Left ventricle myocardium inferior (tissue), 1 donor: Measurements from ENCODE around the gene CCDC6. TPM values are rescaled to one million over a fixed set of nuclear protein-coding genes. Genes with fewer than 3 reads are reported as not detected.
"Not testable (repeated sequence)": the region's sequence is repeated elsewhere in the genome, so short reads cannot be mapped to it uniquely, and the experiment has no call there.

Experiments
- DNase-seq: peaks from one replicate; pipeline ENCODE4 v3.0.0-alpha.2; 2020
- H3K27ac ChIP-seq: fragments of 200-600 bp; replicated peaks from 2 replicates; pipeline ENCODE4 v1.8.0; 2021
- H3K27me3 ChIP-seq: fragments of 200-600 bp; 2 replicates; pipeline ENCODE4 v1.8.0; 2021; ENCODE audit warnings: low read depth
- H3K36me3 ChIP-seq: fragments of 200-600 bp; 2 replicates; pipeline ENCODE4 v1.8.0; 2021
- H3K4me1 ChIP-seq: fragments of 200-600 bp; 2 replicates; pipeline ENCODE4 v1.8.0; 2021
- H3K4me3 ChIP-seq: fragments of 200-600 bp; 2 replicates; pipeline ENCODE4 v1.8.0; 2021; ENCODE audit warnings: mild to moderate bottlenecking, moderate library complexity
- H3K9me3 ChIP-seq: fragments of 200-600 bp; replicated peaks from 2 replicates; pipeline ENCODE4 v1.8.0; 2021
- intact Hi-C: fragments of 100-400 bp; cut with micrococcal nuclease; formaldehyde crosslinking; loops from one replicate; pipeline ENCODE4 v1.11.0; 2022
- total RNA-seq: library from RNA; stranded (reverse); fragmentation: NEBNext Ultra II Directional; extraction: Animal tissue kit (Norgen Biotek cat#: 25700); gene quantifications from one replicate; pipeline ENCODE4 v1.2.1, GENCODE V29; 2021
- TF ChIP-seq, protein P1 (sequence below): fragments of 200-600 bp; IDR thresholded peaks from 2 replicates; pipeline ENCODE4 v1.8.0; 2021; ENCODE audit warnings: antibody characterized with exemption, mild to moderate bottlenecking, borderline replicate concordance
- donor health status: DM: no; HTN: yes; CAD: no; lungs with severe emphysema.

Gene CCDC6
- total RNA-seq, 1 donor from 2014 or later: 16.4 TPM

DNA sequence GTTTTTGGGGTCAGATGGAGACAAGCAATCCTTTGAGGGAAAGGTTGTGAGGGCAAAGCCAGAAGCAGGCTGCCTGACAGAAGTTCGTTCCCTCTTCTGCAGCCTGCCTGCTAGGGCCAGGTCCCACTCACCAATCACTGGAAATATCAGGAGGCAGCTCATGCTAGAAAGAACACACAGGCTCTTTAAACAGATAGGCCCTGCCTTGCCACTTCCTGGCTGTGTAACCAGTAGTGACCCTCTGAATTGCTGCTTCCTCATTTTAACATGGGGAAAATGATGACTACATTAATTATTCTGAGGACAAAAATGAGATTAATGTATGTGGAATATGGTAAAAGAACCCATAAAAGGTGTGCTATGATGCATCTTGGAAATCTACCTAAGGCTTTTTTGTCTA lies 102.6 kb downstream of the CCDC6 start:
- peaks cover 80% of the 10 kb centered on the region for H3K36me3 ChIP-seq
- H3K9me3 ChIP-seq: no peaks in the 10 kb centered on the region
- H3K27ac ChIP-seq: no peak overlapping the region
- no peak for DNase-seq
- TF ChIP-seq, protein P1, sequence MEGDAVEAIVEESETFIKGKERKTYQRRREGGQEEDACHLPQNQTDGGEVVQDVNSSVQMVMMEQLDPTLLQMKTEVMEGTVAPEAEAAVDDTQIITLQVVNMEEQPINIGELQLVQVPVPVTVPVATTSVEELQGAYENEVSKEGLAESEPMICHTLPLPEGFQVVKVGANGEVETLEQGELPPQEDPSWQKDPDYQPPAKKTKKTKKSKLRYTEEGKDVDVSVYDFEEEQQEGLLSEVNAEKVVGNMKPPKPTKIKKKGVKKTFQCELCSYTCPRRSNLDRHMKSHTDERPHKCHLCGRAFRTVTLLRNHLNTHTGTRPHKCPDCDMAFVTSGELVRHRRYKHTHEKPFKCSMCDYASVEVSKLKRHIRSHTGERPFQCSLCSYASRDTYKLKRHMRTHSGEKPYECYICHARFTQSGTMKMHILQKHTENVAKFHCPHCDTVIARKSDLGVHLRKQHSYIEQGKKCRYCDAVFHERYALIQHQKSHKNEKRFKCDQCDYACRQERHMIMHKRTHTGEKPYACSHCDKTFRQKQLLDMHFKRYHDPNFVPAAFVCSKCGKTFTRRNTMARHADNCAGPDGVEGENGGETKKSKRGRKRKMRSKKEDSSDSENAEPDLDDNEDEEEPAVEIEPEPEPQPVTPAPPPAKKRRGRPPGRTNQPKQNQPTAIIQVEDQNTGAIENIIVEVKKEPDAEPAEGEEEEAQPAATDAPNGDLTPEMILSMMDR: no peak
- H3K4me1 ChIP-seq: peaks cover 15% of the 10 kb centered on the region
- intact Hi-C loops: no loop called here
- no peak overlapping the region for H3K4me3 ChIP-seq
- no peaks in the 10 kb centered on the region for H3K27me3 ChIP-seq

DNA sequence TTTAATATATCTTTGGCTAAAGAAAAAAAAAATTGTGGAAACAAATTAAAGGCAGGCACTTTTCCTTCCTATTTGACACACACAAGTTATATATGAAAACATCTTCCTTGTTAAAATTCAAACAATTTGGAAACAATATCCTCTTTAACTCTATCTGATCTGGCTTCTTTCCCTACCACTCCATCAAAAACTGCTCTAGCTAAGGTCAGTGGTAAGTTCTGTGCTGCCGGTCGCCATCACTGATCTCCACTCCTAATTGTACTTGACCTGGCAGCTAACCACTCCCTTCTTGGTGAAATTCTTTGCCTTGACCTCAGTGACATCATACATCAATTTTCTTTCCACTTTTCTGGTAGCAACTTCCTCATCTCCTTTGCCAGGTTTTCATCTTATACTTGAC lies 105.2 kb downstream of the CCDC6 start:
- intact Hi-C loops: no loop called here
- peaks cover 67% of the 10 kb centered on the region for H3K36me3 ChIP-seq
- DNase-seq: no peak
- H3K9me3 ChIP-seq: no peaks in the 10 kb centered on the region
- H3K4me1 ChIP-seq: peaks cover 6% of the 10 kb centered on the region
- TF ChIP-seq, protein P1: no peak
- H3K27ac ChIP-seq: no peak overlapping the region
- H3K4me3 ChIP-seq: no peak overlapping the region
- no peaks in the 10 kb centered on the region for H3K27me3 ChIP-seq

DNA sequence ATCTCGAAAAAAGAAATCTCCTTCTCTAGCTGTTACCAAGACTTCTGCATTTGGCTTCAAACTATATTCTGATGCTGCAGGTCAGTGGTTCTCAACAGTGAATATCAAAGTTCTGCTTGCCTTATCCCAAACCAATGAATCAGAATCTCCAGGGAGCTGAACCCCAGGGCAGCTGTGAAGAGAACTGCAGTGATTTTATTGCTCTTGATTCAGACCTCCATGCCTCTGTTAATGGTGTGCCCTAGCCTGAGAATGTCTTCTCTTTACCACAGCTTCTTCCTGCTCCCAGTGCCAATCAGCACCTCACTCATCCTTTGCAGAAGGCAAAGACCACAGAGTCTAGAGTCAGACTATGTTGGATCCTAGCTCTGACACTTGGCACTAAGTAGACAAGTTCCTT lies 106.9 kb downstream of the CCDC6 start:
- Histone ChIP-seq H3K27me3 (no peaks in the 10 kb centered on the region), H3K27ac (no peak overlapping the region), H3K36me3 (peaks cover 53% of the 10 kb centered on the region), H3K4me3 (no peak overlapping the region), H3K9me3 (no peaks in the 10 kb centered on the region), H3K4me1 (peaks cover 6% of the 10 kb centered on the region)
- TF ChIP-seq, protein P1: no peak
- intact Hi-C loops: no loop called here
- no peak for DNase-seq

DNA sequence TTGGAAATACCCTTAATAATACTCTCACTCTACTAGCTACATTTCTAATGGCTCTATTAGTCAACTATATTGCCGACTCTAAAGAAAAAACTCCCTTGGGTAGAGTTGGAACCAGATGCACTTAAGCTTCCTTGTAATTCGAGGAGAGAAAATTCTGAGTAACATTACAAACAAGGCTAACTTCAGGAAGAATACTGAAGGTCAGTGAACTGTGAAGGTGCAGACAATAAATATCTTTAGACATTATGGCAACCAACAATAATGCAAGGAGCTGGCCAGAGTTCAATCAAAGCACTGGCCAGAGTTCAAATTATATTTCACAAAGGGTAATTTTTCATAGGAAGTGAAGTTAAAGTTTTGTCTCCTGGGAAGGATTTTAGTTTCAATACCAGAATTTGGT lies 112.4 kb downstream of the CCDC6 start:
- H3K27ac ChIP-seq: no peak overlapping the region
- TF ChIP-seq, protein P1: no peak
- H3K36me3 ChIP-seq: peaks cover 47% of the 10 kb centered on the region
- no peaks in the 10 kb centered on the region for H3K27me3 ChIP-seq
- DNase-seq: no peak
- H3K4me3 ChIP-seq: no peak overlapping the region
- H3K9me3 ChIP-seq: no peaks in the 10 kb centered on the region
- H3K4me1 ChIP-seq: peaks cover 14% of the 10 kb centered on the region
- intact Hi-C loops: no loop called here

DNA sequence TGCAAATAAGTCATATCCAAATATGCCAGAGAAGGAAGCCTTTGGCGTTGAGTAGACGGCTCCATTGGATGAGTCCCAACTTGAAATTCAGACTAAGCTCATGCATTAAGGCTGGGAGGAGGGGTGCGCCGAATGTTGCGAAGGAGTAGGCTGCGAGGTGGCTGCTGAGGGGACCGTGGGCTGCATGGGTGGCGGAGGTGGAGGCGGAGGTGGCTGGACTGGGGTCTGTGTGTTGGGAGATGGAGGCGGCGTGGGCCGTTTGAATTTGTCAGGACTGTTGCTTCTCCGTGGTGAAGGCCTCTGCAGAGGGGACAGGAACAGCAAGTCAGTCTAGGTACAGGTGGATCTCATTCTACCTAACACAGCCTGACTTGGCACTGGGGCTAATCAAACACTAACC lies 113.5 kb downstream of the CCDC6 start:
- TF ChIP-seq, protein P1: no peak
- DNase-seq: no peak
- H3K27ac ChIP-seq: no peak overlapping the region
- H3K36me3 ChIP-seq: peaks cover 47% of the 10 kb centered on the region
- H3K9me3 ChIP-seq: no peaks in the 10 kb centered on the region
- H3K4me1 ChIP-seq: peaks cover 15% of the 10 kb centered on the region
- H3K27me3 ChIP-seq: no peaks in the 10 kb centered on the region
- no peak overlapping the region for H3K4me3 ChIP-seq
- intact Hi-C loops: no loop called here

DNA sequence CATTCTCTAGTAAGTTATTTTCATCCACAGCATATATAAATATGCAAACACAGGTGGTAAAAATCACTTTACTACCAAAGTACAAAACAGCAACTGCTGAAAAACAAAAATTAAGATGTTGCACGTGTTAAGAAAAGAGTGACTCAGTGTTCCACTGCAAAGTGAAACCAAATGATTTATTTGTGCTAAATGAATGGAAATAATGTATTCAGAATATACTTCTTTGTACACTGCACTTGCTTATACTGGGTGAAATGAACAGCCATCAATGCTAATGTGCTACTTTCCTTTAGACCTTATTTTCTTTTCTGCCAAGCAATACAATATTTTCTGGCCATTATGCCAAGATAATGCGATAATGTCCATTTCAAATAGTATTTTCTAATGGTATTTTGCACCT lies 114.8 kb downstream of the CCDC6 start:
- Histone ChIP-seq H3K4me3 (no peak overlapping the region), H3K4me1 (peaks cover 15% of the 10 kb centered on the region), H3K27ac (no peak overlapping the region), H3K9me3 (no peaks in the 10 kb centered on the region), H3K36me3 (peaks cover 46% of the 10 kb centered on the region), H3K27me3 (no peaks in the 10 kb centered on the region)
- intact Hi-C loops: no loop called here
- TF ChIP-seq, protein P1: no peak
- DNase-seq: no peak

DNA sequence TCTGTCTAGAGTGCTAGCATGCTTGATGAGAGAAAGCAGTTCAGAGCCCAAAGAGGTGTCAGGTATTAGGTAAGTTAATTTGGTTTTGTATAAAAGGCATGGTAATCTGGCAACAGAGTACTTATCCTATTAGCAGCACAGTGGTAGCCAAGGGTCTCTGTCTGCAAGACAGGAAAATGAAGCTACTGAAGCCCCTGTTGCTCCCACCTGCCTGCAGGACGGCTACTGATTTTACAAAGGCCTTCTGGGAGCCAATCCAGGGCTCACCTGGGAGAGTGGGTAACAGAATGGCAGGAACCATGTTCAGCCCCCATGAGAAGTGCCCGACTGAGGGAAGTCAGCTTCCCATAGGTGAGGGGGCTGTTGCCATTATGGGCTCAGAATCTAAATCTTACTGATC lies 116.3 kb downstream of the CCDC6 start:
- not testable (repeated sequence) for DNase-seq

DNA sequence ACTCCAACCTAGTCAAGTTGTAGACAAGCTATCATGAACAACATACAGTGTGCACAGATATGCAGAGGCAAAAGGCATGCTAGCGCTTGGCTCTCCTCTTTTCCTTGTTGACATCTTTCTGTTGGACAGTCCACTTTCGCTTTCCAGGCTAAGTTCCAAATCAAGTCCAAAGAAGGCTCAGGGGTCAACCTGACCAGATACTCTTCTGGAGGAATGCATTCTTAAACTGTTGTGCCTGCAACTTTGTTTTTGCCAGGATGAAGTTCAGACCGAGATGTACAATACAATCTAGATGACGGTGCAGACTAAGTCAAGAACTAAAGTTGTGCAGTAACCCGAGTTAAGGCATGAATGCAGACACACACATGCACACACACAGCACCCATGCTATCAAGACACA lies 117.4 kb downstream of the CCDC6 start:
- DNase-seq, H3K27me3 ChIP-seq, H3K4me3 ChIP-seq, H3K9me3 ChIP-seq, intact Hi-C loops: not testable (repeated sequence)
- peak overlapping the region; percentile 54 for H3K27ac ChIP-seq
- H3K36me3 ChIP-seq: peaks cover 35% of the 10 kb centered on the region
- H3K4me1 ChIP-seq: peaks cover 15% of the 10 kb centered on the region

More for the DNA sequence above, 116.3 kb downstream of the CCDC6 start:
- H3K9me3 ChIP-seq, H3K4me3 ChIP-seq, H3K27me3 ChIP-seq, intact Hi-C loops, H3K27ac ChIP-seq: not testable (repeated sequence)
- peaks cover 15% of the 10 kb centered on the region for H3K4me1 ChIP-seq
- H3K36me3 ChIP-seq: peaks cover 42% of the 10 kb centered on the region
